Measurements from ENCODE around the gene NRXN3.

- no peak for TF ChIP-seq CTCF (conservative IDR thresholded peaks at IDR 0.05 in 1 of 2, IDR thresholded peaks at IDR 0.05 in 1 of 2; ENCODE audit: low read depth in 1 of 2, low read length in 2 of 2)
- TF ChIP-seq EZH2 (IDR thresholded peaks at IDR 0.05; ENCODE audit: low read length, missing control alignments) = no peak
Observed at GRCh38 chr14:78664841-78665240, 494.7 kb downstream of the NRXN3 start.

All from fibroblast of lung (primary cell).